Iris pigment epithelial cell (primary cell): ENCODE results near the gene UBE2Q1.
A peak's percentile ranks its signal among the peaks of the same experiment; 100 is the strongest.

Experiments
- DNase-seq: peaks from one replicate; pipeline ENCODE4 v3.0.0-alpha.2; 2011; ENCODE audit warnings: low read depth

Gene UBE2Q1

GRCh38 chr1:154577346-154578057 lies 19.0 kb upstream of the UBE2Q1 start:
- DNase-seq: no peak

- DNase-seq: no peak
Observed at GRCh38 chr1:154575951-154576566, 17.6 kb upstream of the UBE2Q1 start.

GRCh38 chr1:154575147-154575927 lies 16.9 kb upstream of the UBE2Q1 start:
- DNase-seq: no peak

GRCh38 chr1:154574716-154575115 lies 16.3 kb upstream of the UBE2Q1 start:
- peak; percentile 34 for DNase-seq

GRCh38 chr1:154573168-154573510 lies 14.7 kb upstream of the UBE2Q1 start:
- DNase-seq: no peak

GRCh38 chr1:154572468-154573167 lies 14.2 kb upstream of the UBE2Q1 start:
- no peak for DNase-seq

- DNase-seq: no peak
Observed at GRCh38 chr1:154571964-154572288, 13.5 kb upstream of the UBE2Q1 start.

GRCh38 chr1:154571244-154571963 lies 12.9 kb upstream of the UBE2Q1 start:
- DNase-seq: no peak

- DNase-seq: no peak
Observed at GRCh38 chr1:154568157-154568815, 9.8 kb upstream of the UBE2Q1 start.

GRCh38 chr1:154567386-154568156 lies 9.1 kb upstream of the UBE2Q1 start, which contains the start of gene CHRNB2:
CHRNB2 (plus strand) TSS chr1:154567778; CDS start chr1:154568045, 267 bp downstream.
- DNase-seq: peak; percentile 27

- DNase-seq: no peak
Observed at GRCh38 chr1:154565876-154566275, 7.4 kb upstream of the UBE2Q1 start.

GRCh38 chr1:154559466-154560044 lies 1.1 kb upstream of the UBE2Q1 start:
- DNase-seq: peak; percentile 90

GRCh38 chr1:154558720-154559465 lies 431 bp upstream of the UBE2Q1 start:
- peak; percentile 99 for DNase-seq

- DNase-seq: no peak
Observed at GRCh38 chr1:154557248-154557938, 1.1 kb downstream of the UBE2Q1 start.

GRCh38 chr1:154556422-154556821 lies 2.0 kb downstream of the UBE2Q1 start:
- no peak for DNase-seq

- DNase-seq: no peak
Observed at GRCh38 chr1:154553056-154554030, 5.1 kb downstream of the UBE2Q1 start.

- DNase-seq: no peak
Observed at GRCh38 chr1:154552036-154552435, 6.4 kb downstream of the UBE2Q1 start.

GRCh38 chr1:154551474-154551873 lies 7.0 kb downstream of the UBE2Q1 start:
- DNase-seq: no peak
